K562 (cell line): ENCODE measurements around the gene MRPL54. TPM values are rescaled to one million over a fixed set of nuclear protein-coding genes. Genes with fewer than 3 reads are reported as not detected.

ENCODE experiments used
- CHD2 ChIP-seq: IDR thresholded peaks from 2 replicates; pipeline ENCODE4 v1.6.1; 2011; ENCODE audit warnings: low read depth, low read length
- CREM ChIP-seq: IDR thresholded peaks from 2 replicates; pipeline ENCODE4 v1.6.1; 2014; ENCODE audit warnings: antibody characterized with exemption, low read depth
- ZNF23 ChIP-seq: fragments of 250-450 bp; sonication (Bioruptor Pico); IDR thresholded peaks from 2 replicates; pipeline ENCODE4 v1.4.0; 2020; ENCODE audit warnings: mild to moderate bottlenecking
- polyA plus RNA-seq, 8 experiments: library from polyadenylated mRNA; depleted of rRNA in 4 of 8; stranded (reverse) in 5 of 8; unstranded in 3 of 8; fragments of >200 nt; fragmentation: Nextera tagmentation in 2 of 8; fragmentation: Illumina TruSeq in 1 of 8; extraction: Ambion mirVana in 2 of 8; extraction: Trizol in 1 of 8; gene quantifications; 2 replicates each; pipeline versions ENCODE4 v1.2.1 to v1.2.3, GENCODE V29; 2011 to 2014; ENCODE audit warnings: inconsistent platforms in 1 of 8, missing spikeins in 1 of 8
- total RNA-seq, 7 experiments: library from RNA; depleted of rRNA in 6 of 7; stranded (reverse); fragments of >200 nt in 6 of 7; fragmentation: Illumina TruSeq in 2 of 7; extraction: Trizol in 2 of 7; gene quantifications; 2 replicates each; pipeline versions ENCODE4 v1.2.1 to v1.2.3, GENCODE V29; 2011 to 2021; ENCODE audit warnings: low replicate concordance in 1 of 7
- TF ChIP-seq, protein P1 (sequence below): fragments of 450-650 bp; IDR thresholded peaks from 2 replicates; pipeline ENCODE4 v1.7.0; 2016; ENCODE audit warnings: borderline replicate concordance
- TF ChIP-seq, protein P2 (sequence below): sonication (generic); formaldehyde crosslinking; IDR thresholded peaks from 2 replicates; pipeline ENCODE4 v1.8.0; 2022; ENCODE audit warnings: mild to moderate bottlenecking, missing genetic modification reagents

Gene MRPL54
- total and polyA plus RNA-seq, 9 of the 15 experiments (the other 6 are each of a cell fraction or from before 2014, with no cell fraction given): 3.5 to 120 (median 56.9) TPM

DNA sequence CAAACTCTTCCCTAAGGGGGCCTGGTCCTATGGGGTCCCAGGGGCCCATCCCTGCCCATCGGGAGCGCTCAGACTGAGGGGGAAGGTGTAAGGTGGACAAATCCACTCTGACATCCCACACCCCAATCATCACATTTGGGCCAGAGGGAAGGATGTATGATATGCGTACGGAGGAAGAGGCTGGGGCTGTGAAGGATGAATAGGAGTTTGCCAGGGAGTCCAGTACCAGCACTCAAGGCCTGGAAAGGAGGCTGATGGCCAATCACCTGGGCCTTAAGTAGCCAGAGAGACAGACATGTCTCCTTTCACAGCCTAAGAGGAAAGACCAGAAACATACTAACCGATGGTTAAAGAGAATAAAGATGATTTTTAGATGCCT, 39.4 kb upstream of the MRPL54 start (continued):
- TF ChIP-seq, protein P1, sequence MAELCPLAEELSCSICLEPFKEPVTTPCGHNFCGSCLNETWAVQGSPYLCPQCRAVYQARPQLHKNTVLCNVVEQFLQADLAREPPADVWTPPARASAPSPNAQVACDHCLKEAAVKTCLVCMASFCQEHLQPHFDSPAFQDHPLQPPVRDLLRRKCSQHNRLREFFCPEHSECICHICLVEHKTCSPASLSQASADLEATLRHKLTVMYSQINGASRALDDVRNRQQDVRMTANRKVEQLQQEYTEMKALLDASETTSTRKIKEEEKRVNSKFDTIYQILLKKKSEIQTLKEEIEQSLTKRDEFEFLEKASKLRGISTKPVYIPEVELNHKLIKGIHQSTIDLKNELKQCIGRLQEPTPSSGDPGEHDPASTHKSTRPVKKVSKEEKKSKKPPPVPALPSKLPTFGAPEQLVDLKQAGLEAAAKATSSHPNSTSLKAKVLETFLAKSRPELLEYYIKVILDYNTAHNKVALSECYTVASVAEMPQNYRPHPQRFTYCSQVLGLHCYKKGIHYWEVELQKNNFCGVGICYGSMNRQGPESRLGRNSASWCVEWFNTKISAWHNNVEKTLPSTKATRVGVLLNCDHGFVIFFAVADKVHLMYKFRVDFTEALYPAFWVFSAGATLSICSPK: no peak
- TF ChIP-seq, protein P2, sequence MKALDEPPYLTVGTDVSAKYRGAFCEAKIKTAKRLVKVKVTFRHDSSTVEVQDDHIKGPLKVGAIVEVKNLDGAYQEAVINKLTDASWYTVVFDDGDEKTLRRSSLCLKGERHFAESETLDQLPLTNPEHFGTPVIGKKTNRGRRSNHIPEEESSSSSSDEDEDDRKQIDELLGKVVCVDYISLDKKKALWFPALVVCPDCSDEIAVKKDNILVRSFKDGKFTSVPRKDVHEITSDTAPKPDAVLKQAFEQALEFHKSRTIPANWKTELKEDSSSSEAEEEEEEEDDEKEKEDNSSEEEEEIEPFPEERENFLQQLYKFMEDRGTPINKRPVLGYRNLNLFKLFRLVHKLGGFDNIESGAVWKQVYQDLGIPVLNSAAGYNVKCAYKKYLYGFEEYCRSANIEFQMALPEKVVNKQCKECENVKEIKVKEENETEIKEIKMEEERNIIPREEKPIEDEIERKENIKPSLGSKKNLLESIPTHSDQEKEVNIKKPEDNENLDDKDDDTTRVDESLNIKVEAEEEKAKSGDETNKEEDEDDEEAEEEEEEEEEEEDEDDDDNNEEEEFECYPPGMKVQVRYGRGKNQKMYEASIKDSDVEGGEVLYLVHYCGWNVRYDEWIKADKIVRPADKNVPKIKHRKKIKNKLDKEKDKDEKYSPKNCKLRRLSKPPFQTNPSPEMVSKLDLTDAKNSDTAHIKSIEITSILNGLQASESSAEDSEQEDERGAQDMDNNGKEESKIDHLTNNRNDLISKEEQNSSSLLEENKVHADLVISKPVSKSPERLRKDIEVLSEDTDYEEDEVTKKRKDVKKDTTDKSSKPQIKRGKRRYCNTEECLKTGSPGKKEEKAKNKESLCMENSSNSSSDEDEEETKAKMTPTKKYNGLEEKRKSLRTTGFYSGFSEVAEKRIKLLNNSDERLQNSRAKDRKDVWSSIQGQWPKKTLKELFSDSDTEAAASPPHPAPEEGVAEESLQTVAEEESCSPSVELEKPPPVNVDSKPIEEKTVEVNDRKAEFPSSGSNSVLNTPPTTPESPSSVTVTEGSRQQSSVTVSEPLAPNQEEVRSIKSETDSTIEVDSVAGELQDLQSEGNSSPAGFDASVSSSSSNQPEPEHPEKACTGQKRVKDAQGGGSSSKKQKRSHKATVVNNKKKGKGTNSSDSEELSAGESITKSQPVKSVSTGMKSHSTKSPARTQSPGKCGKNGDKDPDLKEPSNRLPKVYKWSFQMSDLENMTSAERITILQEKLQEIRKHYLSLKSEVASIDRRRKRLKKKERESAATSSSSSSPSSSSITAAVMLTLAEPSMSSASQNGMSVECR (CRISPR knock-in tag): no peak
- TF ChIP-seq CREM (no peak), ZNF23 (CRISPR knock-in tag) (no peak), CHD2 (no peak)
